ENCODE measurements around the gene C17orf78.

- TF ChIP-seq TAF1 (IDR thresholded peaks at IDR 0.05; ENCODE audit: borderline replicate concordance, insufficient read depth, low read length), result no peak
- TF ChIP-seq REST (IDR thresholded peaks at IDR 0.05; ENCODE audit: insufficient read depth in 1 of 2, low read depth in 2 of 2, low read length in 2 of 2), result no peak
These were observed 10.7 kb downstream of the C17orf78 start for GRCh38 chr17:37386462-37386861.
